ENCODE results near the gene SLC22A23. TPM values are rescaled to one million over a fixed set of nuclear protein-coding genes. Genes with fewer than 3 reads are reported as not detected.

The SLC22A23 gene, protein sequence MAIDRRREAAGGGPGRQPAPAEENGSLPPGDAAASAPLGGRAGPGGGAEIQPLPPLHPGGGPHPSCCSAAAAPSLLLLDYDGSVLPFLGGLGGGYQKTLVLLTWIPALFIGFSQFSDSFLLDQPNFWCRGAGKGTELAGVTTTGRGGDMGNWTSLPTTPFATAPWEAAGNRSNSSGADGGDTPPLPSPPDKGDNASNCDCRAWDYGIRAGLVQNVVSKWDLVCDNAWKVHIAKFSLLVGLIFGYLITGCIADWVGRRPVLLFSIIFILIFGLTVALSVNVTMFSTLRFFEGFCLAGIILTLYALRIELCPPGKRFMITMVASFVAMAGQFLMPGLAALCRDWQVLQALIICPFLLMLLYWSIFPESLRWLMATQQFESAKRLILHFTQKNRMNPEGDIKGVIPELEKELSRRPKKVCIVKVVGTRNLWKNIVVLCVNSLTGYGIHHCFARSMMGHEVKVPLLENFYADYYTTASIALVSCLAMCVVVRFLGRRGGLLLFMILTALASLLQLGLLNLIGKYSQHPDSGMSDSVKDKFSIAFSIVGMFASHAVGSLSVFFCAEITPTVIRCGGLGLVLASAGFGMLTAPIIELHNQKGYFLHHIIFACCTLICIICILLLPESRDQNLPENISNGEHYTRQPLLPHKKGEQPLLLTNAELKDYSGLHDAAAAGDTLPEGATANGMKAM
- total RNA-seq: under 1 TPM; 0.37 to 0.39 TPM

GRCh38 chr6:3456898-3457709 is at the start of gene SLC22A23:
Gene SLC22A23, minus strand, starts transcription at chr6:3457050. Its CDS starts 491 bp downstream, at chr6:3456559.
- ATAC-seq: peak; percentile 67
- POLR2A ChIA-PET: interaction anchor here (0.6 kb wide), 1 partner anchor 88 kb away, joined by 3 read pairs; no protein-coding TSS in a partner anchor
- peaks cover 23% of the 10 kb centered on the region for H3K27me3 Mint-ChIP-seq

DNA sequence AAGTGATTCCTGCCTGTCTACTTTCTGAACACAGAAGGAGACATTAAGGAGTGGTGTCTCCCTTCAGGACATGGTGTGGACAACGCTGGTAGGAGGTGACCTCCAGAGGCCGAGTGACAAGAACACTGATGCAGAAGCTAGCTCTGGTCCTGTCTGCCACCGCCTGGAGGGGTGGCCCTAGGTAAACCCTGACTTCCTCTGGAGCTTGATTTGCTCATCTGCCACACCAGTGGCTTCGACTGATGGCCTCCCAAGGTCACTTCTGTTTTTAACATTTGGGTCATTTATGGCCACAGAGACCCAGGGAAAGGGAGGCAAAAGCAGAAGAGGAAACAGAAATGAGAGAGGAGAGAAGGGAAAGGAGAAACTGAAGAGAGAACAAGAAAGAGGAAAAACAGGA is 49.4 kb upstream of the SLC22A23 start:
- Mint-ChIP-seq H3K4me1 (no peaks in the 10 kb centered on the region), H3K4me3 (no peak overlapping the region), H3K36me3 (ENCODE audit: low read depth) (no peaks in the 10 kb centered on the region), H3K27ac (no peak overlapping the region), H3K27me3 (peaks cover 12% of the 10 kb centered on the region), H3K9me3 (ENCODE audit: low read depth) (no peaks in the 10 kb centered on the region)
- no peak for DNase-seq
- intact Hi-C loops (cut with DNase I, micrococcal nuclease): no loop called here
- CTCF ChIA-PET: interaction anchor here (0.7 kb wide), 1 partner anchor 155 kb away, joined by 3 read pairs; no protein-coding TSS in a partner anchor
- ATAC-seq: no peak
- POLR2A ChIA-PET: no interaction called here

More at GRCh38 chr6:3456898-3457709, at the start of gene SLC22A23:
- intact Hi-C loops (cut with DNase I, micrococcal nuclease): loop anchor here (1.0 to 5.0 kb wide), 8 partner anchors 42 to 680 kb away; partner anchors contain the start of genes BPHL (in 1 of the 2) and ECI2 (in 1 of the 2)
- H3K4me3 Mint-ChIP-seq: peak within 1 kb of the TSS; percentile 70
- H3K4me1 Mint-ChIP-seq: peaks cover 5% of the 10 kb centered on the region
- CTCF ChIA-PET: interaction anchor here (0.5 kb wide), 1 partner anchor 512 kb away, joined by 3 read pairs; no protein-coding TSS in a partner anchor
- H3K36me3 Mint-ChIP-seq (ENCODE audit: low read depth): no peaks in the 10 kb centered on the region
- peak; percentile 84 for DNase-seq
- H3K9me3 Mint-ChIP-seq (ENCODE audit: low read depth): no peaks in the 10 kb centered on the region
- peak within 1 kb of the TSS; percentile 47 for H3K27ac Mint-ChIP-seq

- CTCF ChIA-PET: no interaction called here
- intact Hi-C loops (cut with DNase I, micrococcal nuclease): no loop called here
These were observed 48.3 kb upstream of the SLC22A23 start for GRCh38 chr6:3504938-3505805.

DNA sequence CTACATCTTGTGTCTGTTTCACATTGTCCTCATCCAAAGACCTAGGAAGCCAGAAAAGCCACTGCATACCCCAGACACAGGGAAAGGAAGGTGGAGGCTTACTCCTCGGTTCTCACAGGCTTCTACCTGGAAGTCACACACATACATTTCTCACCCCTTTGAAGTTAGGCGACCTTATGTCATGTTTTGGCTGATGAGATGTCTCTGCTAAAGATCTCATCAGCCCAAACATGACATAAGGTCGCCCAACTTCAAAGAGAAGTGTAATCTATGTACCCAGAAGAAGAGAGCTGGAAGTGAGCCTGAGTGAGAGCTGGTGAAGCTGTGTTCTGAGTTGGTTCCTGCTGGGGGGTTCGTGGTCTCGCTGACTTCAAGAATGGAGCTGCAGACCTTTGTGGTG is 47.5 kb upstream of the SLC22A23 start:
- DNase-seq (no peak), ATAC-seq (no peak)
- Mint-ChIP-seq H3K27ac (no peak overlapping the region), H3K27me3 (peaks cover 8% of the 10 kb centered on the region), H3K9me3 (ENCODE audit: low read depth) (no peaks in the 10 kb centered on the region), H3K4me3 (no peak overlapping the region), H3K4me1 (no peaks in the 10 kb centered on the region), H3K36me3 (ENCODE audit: low read depth) (no peaks in the 10 kb centered on the region)
- ChIA-PET POLR2A (no interaction called here), CTCF (no interaction called here)
- intact Hi-C loops (cut with DNase I, micrococcal nuclease): no loop called here

More at GRCh38 chr6:3504938-3505805, 48.3 kb upstream of the SLC22A23 start:
- no peaks in the 10 kb centered on the region for H3K9me3 Mint-ChIP-seq (ENCODE audit: low read depth)
- H3K27me3 Mint-ChIP-seq: peaks cover 8% of the 10 kb centered on the region
- no peak overlapping the region for H3K4me3 Mint-ChIP-seq
- DNase-seq: no peak
- POLR2A ChIA-PET: no interaction called here
- no peaks in the 10 kb centered on the region for H3K4me1 Mint-ChIP-seq
- no peaks in the 10 kb centered on the region for H3K36me3 Mint-ChIP-seq (ENCODE audit: low read depth)
- no peak for ATAC-seq
- H3K27ac Mint-ChIP-seq: no peak overlapping the region

GRCh38 chr6:3501826-3502500 is 45.1 kb upstream of the SLC22A23 start:
- Mint-ChIP-seq H3K36me3 (ENCODE audit: low read depth) (no peaks in the 10 kb centered on the region), H3K27me3 (peaks cover 8% of the 10 kb centered on the region), H3K27ac (no peak overlapping the region), H3K4me1 (no peaks in the 10 kb centered on the region), H3K4me3 (no peak overlapping the region), H3K9me3 (ENCODE audit: low read depth) (no peaks in the 10 kb centered on the region)
- CTCF ChIA-PET: interaction anchor here (0.6 to 1.5 kb wide), 3 partner anchors 18 to 1996 kb away, joined by 3 read pairs; no protein-coding TSS in a partner anchor
- ATAC-seq: no peak
- DNase-seq: no peak
- POLR2A ChIA-PET: no interaction called here
- intact Hi-C loops (cut with DNase I, micrococcal nuclease): no loop called here

- peaks cover 9% of the 10 kb centered on the region for H3K27me3 Mint-ChIP-seq
- ATAC-seq (no peak), DNase-seq (no peak)
- H3K9me3 Mint-ChIP-seq (ENCODE audit: low read depth): no peaks in the 10 kb centered on the region
- H3K4me1 Mint-ChIP-seq: no peaks in the 10 kb centered on the region
- CTCF ChIA-PET: no interaction called here
- POLR2A ChIA-PET: no interaction called here
- H3K27ac Mint-ChIP-seq: no peak overlapping the region
- no peaks in the 10 kb centered on the region for H3K36me3 Mint-ChIP-seq (ENCODE audit: low read depth)
- intact Hi-C loops (cut with DNase I, micrococcal nuclease): no loop called here
- H3K4me3 Mint-ChIP-seq: no peak overlapping the region
These were observed 43.6 kb upstream of the SLC22A23 start for GRCh38 chr6:3500262-3501014.

DNA sequence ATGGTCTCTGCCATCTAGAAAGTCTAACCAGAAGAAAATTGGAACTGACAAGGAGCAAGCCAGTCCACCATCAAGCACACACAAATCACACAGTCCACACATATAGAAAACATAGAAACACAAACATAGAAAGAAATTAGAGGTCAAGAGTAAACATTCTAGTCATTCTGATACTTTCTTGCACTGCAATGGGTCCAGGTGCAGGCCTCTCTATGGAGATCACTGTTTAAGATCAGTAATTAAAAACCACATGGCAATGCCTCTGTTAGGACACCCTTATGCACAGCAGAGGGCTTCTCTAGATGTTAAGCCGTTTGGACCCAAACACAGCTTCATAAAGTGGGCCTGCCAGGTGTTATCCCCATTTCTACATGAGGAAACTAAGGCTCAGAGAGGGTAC is 42.8 kb upstream of the SLC22A23 start:
- Mint-ChIP-seq H3K27me3 (peaks cover 6% of the 10 kb centered on the region), H3K27ac (no peak overlapping the region), H3K4me3 (no peak overlapping the region), H3K4me1 (no peaks in the 10 kb centered on the region), H3K36me3 (ENCODE audit: low read depth) (no peaks in the 10 kb centered on the region), H3K9me3 (ENCODE audit: low read depth) (no peaks in the 10 kb centered on the region)
- ChIA-PET POLR2A (no interaction called here), CTCF (no interaction called here)
- intact Hi-C loops (cut with DNase I, micrococcal nuclease): no loop called here
- ATAC-seq (no peak), DNase-seq (no peak)

- intact Hi-C loops (cut with DNase I, micrococcal nuclease): no loop called here
- Mint-ChIP-seq H3K9me3 (ENCODE audit: low read depth) (no peaks in the 10 kb centered on the region), H3K27ac (no peak overlapping the region), H3K27me3 (peaks cover 13% of the 10 kb centered on the region), H3K4me3 (no peak overlapping the region), H3K36me3 (ENCODE audit: low read depth) (no peaks in the 10 kb centered on the region), H3K4me1 (no peaks in the 10 kb centered on the region)
- ChIA-PET CTCF (interaction anchor here (0.7 kb wide), 1 partner anchor 36 kb away, joined by 3 read pairs; no protein-coding TSS in a partner anchor), POLR2A (no interaction called here)
- ATAC-seq: no peak
- no peak for DNase-seq
These were observed 39.5 kb upstream of the SLC22A23 start for GRCh38 chr6:3496395-3496794.

GRCh38 chr6:3494391-3495100 is 37.7 kb upstream of the SLC22A23 start:
- H3K36me3 Mint-ChIP-seq (ENCODE audit: low read depth): no peaks in the 10 kb centered on the region
- H3K4me3 Mint-ChIP-seq: no peak overlapping the region
- no peak overlapping the region for H3K27ac Mint-ChIP-seq
- H3K9me3 Mint-ChIP-seq (ENCODE audit: low read depth): no peaks in the 10 kb centered on the region
- H3K4me1 Mint-ChIP-seq: no peaks in the 10 kb centered on the region
- ChIA-PET CTCF (no interaction called here), POLR2A (no interaction called here)
- no peak for DNase-seq
- peaks cover 18% of the 10 kb centered on the region for H3K27me3 Mint-ChIP-seq
- ATAC-seq: no peak
- intact Hi-C loops (cut with DNase I, micrococcal nuclease): no loop called here
